Measurements from ENCODE around the gene NAT10.

DNA sequence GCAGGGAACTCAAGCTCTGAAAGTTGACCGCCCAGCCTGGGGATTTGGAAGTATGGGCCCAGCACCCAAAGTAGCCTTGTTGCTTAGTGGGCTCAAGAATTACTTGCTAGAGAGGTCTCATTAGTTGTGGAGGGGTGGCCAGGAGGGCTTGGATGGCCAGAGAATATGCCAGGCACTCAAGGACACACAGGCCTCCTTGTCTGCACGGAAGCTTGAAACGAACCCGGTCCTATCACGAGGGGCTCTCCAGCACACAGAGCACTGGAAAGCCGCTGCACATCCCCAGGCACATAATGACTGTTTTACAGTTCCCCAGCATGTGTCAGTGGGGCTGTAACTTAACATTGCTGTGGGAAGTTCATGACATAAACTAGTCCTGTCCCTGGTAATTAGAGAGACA, 55.9 kb downstream of the NAT10 start:
- TF ChIP-seq, protein P1, sequence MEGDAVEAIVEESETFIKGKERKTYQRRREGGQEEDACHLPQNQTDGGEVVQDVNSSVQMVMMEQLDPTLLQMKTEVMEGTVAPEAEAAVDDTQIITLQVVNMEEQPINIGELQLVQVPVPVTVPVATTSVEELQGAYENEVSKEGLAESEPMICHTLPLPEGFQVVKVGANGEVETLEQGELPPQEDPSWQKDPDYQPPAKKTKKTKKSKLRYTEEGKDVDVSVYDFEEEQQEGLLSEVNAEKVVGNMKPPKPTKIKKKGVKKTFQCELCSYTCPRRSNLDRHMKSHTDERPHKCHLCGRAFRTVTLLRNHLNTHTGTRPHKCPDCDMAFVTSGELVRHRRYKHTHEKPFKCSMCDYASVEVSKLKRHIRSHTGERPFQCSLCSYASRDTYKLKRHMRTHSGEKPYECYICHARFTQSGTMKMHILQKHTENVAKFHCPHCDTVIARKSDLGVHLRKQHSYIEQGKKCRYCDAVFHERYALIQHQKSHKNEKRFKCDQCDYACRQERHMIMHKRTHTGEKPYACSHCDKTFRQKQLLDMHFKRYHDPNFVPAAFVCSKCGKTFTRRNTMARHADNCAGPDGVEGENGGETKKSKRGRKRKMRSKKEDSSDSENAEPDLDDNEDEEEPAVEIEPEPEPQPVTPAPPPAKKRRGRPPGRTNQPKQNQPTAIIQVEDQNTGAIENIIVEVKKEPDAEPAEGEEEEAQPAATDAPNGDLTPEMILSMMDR (IDR thresholded peaks at IDR 0.05) = no peak
- TF ChIP-seq POLR2A (IDR thresholded peaks at IDR 0.05) = no peak
